GM10266 (cell line): ENCODE results near the gene CUL9.

Source experiments
- DNase-seq: peaks from one replicate; pipeline ENCODE4 v3.0.0; 2012; ENCODE audit errors: extremely low spot score
- CTCF ChIP-seq: IDR thresholded peaks from 2 replicates; pipeline ENCODE4 v1.5.1; 2012; ENCODE audit warnings: mild to moderate bottlenecking, low read depth; ENCODE audit not compliant: control insufficient read depth, insufficient read depth; ENCODE audit errors: missing control alignments

The CUL9 gene

DNA sequence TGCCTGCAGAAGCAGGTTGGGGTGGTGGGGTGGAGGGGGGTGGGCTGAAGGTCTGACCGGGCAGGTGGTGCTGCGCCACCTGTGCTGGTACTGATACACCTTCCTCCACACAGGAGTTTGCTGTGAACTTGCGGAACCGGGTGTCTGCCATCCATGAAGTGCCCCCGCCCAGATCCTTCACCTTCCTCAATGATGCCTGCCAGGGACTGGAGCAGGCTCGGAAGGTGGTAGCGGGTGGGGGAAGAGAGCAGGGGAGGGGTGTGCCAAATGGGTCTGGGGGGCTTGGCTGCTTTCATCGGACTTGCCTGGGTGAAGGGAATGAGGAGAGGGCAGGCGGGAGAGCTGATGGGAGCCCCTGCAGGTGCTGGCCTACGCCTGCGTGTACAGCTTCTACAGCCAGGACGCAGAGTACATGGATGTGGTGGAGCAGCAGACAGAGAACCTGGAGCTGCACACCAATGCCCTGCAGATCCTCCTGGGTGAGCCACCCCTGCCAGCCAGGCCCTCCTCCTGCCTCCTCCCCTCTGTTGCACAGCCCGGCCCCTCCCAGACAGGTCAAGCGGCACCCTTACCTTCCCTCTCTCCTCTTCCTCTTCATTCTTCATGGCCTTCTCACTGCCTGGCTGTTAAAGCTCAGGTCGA is 40.5 kb downstream of the CUL9 start:
- no peak for TF ChIP-seq CTCF
- no peak for DNase-seq

DNA sequence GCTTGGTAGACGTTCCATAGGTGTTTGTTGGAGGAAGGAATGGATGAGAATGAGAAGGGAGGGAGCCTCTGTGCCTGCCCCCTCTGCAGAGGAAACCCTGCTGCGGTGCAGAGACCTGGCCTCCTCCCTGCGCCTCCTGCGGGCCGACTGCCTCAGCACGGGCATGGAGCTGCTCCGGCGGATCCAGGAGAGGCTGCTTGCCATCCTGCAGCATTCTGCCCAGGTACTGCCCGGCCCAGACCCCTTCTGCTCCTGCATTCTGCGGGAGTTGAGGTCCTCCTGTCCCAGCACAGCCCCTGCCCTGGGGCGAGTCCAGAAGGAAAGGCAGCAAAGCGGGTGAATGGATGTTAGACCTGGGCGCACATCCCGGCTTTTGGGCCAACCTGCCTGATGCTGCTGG is 41.2 kb downstream of the CUL9 start:
- no peak for TF ChIP-seq CTCF
- DNase-seq: no peak

DNA sequence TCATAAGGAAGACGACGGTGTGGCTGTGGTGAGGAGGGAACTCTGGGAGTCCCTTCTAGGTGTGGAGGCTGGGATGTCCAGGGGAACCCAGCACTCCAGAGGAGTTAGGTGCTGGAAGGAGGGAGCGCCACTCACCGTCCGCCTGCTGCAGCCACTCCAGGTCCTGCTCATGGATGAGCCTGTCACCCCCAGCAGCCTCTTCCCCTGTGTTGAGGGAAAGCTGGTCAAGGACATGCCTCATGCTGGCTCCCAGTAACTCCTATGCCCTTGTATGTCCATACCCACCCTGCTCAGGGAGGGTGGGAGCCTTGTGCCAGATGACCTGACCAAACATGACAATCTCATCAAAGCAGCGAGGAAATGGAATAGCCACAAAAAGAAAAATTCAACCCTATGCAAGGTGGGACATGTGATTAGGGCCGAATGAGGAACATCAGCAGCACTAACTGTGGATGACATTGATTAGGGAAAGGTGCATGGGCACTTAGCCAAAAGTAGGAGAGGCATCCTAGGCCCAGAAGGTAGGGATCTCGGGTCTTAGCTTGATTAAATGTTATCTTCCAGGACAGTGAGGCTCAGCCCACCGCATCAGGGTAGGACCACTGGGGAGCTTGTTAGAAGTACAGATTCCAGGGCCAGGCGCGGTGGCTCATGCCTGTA is 44.3 kb downstream of the CUL9 start:
- TF ChIP-seq CTCF: no peak
- DNase-seq: no peak

DNA sequence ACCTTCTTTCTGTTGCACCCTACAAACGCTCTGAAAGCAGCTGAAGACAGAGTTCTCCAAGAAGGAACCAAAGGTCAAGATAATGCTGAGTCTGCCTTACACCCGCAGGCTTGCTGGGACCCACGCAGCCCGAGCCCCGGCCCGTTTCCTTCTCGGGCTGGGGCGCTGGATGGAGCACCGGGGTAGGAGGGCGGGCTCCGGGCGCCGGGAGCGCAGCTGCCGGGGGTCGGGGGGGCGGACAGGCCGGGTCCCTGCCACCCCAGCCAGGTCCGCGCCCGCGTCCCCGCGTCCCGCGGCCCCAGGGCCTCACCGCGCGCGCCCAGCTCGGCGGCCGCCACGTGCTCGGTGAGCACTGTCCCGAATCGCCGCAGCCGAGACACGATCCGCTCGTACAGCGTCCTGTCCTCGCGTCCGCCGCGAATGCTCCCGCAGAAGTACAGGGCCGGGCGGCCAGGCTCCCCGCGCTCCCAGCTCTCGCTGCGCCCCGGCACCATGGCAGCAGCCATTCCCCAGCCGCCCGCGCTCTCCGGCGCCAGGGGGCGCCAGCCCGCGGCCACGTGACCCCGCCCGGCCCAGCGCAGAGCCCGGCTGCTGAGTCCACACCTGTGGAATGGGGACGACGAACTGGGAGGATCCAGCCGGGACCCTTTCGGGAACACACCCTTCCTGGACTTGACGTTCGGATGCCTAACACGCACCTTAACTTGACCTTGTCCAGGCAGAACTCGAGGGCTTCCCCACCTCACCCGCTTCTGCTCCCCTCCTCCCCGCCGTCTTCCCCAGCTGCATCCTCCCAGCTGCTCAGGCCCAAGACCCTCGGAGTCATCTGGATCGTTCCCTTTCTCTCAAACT is 47.2 kb downstream of the CUL9 start, which contains the start of gene DNPH1:
Gene DNPH1 (minus strand): TSS at position 531 of the 852 bp plus-strand sequence. CDS start 25 bp downstream, at position 506.
- TF ChIP-seq CTCF: peak; percentile 98
- peak; percentile 90 for DNase-seq

GRCh38 chr6:43229803-43230620 is 48.0 kb downstream of the CUL9 start:
- no peak for TF ChIP-seq CTCF
- no peak for DNase-seq

DNA sequence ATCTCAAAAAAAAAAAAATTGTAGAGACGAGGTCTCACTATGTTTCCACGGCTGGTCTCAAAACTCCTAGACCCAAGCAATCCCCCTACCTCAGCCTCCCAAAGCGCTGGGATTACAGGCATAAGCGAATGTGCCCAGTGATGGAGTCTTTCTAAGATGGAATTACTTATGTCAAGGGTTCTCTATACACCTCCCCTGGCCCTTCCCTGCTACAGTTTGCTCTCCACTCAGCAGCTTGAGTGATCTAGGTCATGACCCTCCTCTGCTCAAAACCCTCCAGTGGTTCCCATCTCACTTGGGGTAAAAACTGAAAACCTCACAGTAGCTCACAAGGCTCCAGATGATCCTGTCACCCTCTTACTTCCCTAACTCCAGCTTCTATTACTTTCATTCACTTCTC is 49.1 kb downstream of the CUL9 start:
- no peak for TF ChIP-seq CTCF

More for the DNA sequence above, 49.1 kb downstream of the CUL9 start:
- DNase-seq: peak; percentile 6
